HEK293 (cell line): ENCODE results near the gene USP2.

Experiments
- CTCF ChIP-seq: fragments of 450-650 bp; formaldehyde crosslinking; IDR thresholded peaks from 2 replicates; pipeline ENCODE4 v1.5.1; 2016; ENCODE audit warnings: missing biosample characterization, missing genetic modification characterization
- PRDM6 ChIP-seq: fragments of 450-650 bp; formaldehyde crosslinking; IDR thresholded peaks from 2 replicates; pipeline ENCODE4 v1.5.1; 2017; ENCODE audit warnings: missing biosample characterization, missing genetic modification characterization
- REST ChIP-seq: fragments of 450-650 bp; formaldehyde crosslinking; IDR thresholded peaks from 2 replicates; pipeline ENCODE4 v1.5.1; 2016; ENCODE audit warnings: missing biosample characterization, missing genetic modification characterization
- ZNF704 ChIP-seq: fragments of 450-650 bp; formaldehyde crosslinking; IDR thresholded peaks from 2 replicates; pipeline ENCODE4 v1.5.1; 2016; ENCODE audit warnings: missing biosample characterization, missing genetic modification characterization

- TF ChIP-seq CTCF (no peak), PRDM6 (no peak), ZNF704 (no peak), REST (tag by site-specific recombination) (no peak)
These were observed 58.5 kb downstream of the USP2 start for GRCh38 chr11:119322921-119323531.
